T-helper 1 cell (primary cell): ENCODE measurements around the gene TEK.
"Not testable (repeated sequence)": the region's sequence is repeated elsewhere in the genome, so short reads cannot be mapped to it uniquely, and the experiment has no call there.

ENCODE experiments used
- DNase-seq, 5 donors: peaks; one replicate each; pipeline ENCODE4 v3.0.0-alpha.2; 2012 to 2020

The TEK gene

DNA sequence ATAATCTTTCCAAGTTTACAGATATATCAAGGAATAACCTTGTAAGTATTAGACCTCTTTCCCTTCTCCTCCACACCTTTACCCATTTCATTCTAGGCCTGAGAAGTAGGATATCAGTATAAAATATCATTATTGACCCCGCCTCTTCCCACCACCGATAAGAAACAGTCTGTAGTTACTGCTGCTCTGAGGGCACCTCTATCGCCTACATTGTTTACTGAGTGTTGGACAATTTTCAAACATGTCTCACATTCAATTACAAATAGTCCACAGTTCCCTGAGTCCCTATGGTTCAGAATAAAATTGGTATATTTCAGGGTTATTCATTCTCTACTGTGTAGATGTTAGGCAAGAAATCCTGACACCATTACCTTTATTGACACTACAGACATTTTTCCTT, 73.4 kb downstream of the TEK start:
- no peak for DNase-seq

GRCh38 chr9:27183131-27183530, 74.1 kb downstream of the TEK start:
- no peak for DNase-seq

- DNase-seq: no peak
Measured at GRCh38 chr9:27183701-27184100, 74.7 kb downstream of the TEK start.

- no peak for DNase-seq
Measured at GRCh38 chr9:27184556-27185351, 75.7 kb downstream of the TEK start.

DNA sequence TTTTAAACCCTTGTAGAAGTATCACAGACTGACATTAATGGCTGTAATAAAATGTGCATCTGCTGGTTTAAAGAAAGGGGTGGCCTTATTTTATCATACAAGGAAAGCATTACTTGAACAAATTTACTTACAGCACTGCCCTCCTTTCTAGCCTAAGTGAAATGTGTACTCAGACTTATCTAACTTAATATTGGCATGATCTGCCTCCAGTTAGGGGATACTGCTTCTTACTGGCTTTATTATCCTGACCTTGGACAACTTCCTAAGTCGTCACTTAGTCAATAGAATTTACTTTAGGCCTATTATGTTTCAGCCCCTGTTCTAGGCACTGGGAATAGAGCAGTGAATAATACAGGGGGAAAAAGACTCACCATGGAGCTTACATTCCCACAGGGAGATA, 79.4 kb downstream of the TEK start:
- DNase-seq: no peak

DNA sequence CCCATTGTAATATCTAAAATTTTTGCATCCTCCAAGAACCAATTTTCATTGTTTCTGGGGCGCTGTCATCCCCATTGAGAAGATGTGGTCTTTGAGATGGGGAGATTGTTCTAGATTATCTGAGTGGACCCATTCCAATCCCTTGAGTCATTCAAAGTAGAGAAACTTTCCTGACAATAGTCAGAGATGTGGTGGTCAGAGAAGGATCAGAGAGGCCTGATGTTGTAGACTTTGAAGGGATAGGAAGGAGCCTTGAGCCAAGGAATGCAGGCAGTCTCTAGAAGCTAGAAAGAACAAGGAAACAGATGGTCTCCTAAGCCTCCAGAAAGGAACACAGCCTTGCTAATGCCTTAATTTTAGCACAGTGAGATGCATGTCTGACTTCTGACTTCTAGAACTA, 80.4 kb downstream of the TEK start:
- no peak for DNase-seq

DNA sequence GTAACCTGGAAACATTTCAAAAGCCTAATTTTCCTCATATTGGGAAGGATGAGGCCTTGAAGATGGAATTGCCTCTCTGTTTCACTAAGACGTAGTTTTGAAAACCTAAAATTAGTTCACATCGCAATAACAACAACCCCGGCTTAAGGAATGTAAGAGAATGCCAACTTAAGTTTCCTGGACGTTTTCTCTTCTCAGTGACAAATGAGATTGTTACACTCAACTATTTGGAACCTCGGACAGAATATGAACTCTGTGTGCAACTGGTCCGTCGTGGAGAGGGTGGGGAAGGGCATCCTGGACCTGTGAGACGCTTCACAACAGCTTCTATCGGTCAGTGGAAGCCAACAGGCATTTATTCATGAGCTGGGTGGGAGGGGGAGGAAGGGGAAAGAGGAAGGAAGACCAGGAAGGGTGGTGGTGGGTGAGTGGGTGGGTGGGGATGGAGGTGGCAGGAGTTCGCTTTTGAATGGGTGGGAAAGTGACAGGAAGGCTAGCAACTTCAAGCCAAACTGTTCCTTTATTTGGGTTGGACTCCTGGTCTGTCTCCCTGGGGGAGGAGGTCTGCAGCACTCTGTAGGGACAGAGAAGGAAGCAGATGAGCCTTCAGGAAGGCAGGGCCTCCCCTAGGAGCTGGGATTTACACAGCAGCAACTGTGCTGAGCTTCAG, 83.4 kb downstream of the TEK start:
- no peak for DNase-seq

- DNase-seq: no peak
Measured at GRCh38 chr9:27193886-27194285, 84.9 kb downstream of the TEK start.

DNA sequence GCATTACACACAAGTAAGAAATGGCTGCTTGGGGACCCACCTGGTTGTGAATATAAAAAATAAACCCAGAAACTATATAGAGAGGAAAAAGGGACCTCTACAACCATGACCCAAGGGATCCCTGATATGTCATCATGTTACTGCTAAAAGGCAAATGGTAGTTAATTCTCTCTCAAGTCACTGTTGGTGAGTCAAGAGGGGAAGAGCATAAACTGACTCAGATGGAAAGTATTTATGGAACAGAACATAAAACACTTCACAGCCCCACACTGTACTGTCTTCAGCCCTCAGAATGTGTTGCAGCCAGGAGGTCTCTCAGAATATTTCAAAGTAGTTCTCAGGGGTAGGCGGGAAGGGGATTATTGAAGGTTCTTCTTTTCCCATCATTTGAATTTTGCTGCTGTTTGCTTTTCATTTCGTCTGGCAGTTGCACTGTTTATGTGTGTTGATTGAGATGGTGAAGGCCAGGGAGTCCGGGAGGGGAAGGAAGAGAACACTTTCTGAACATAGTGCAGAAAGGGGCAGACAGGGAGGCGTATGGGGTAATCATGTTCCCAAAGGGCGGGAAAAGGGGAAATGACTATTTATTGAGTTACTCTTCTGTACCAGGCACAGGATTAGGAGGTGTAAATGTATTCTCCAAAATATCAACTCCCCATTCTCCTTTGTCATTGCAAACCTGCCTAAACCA, 85.5 kb downstream of the TEK start:
- peak in 1 of 5 donors; percentile 21 for DNase-seq

- no peak for DNase-seq
Measured at GRCh38 chr9:27195191-27195590, 86.2 kb downstream of the TEK start.

DNA sequence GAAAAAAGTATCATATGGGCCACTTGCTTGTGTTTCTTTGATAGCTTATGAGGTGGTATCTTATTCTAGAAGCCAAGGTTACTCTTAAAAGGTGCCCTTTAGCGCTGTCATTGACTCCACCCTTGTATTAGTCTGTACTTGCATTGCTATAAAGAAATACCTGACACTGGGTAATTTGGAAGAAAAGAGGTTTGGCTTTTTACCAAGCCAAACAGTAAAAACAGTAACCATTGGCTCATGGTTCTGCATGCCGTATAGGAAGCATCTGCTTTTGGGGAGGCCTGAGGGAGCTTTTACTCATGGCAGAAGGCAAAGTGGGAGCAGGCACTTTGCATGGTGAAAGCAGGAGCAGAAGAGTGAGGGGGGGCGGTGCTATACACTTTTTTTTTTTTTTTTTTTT, 87.4 kb downstream of the TEK start:
- DNase-seq: no peak

- no peak for DNase-seq
Measured at GRCh38 chr9:27198190-27198589, 89.2 kb downstream of the TEK start.

DNA sequence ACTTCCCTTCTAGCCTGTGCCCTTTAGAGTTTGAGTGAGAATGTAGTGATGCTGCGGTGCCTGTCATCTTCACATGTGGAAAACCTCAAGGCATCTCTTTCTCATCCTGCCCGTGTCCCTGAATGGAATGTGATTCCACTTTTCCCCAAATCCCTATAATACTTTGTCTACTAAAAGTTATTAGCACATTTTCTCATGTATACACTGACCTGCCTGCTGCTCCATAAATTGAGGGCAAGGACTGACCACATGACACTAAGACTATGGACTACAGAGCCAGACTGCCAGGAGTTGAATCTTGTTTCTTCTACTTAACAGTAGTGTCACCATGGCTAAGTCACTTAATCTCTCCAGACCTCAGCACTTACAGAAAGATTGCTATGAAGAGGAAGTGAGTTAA, 93.0 kb downstream of the TEK start:
- DNase-seq: no peak

DNA sequence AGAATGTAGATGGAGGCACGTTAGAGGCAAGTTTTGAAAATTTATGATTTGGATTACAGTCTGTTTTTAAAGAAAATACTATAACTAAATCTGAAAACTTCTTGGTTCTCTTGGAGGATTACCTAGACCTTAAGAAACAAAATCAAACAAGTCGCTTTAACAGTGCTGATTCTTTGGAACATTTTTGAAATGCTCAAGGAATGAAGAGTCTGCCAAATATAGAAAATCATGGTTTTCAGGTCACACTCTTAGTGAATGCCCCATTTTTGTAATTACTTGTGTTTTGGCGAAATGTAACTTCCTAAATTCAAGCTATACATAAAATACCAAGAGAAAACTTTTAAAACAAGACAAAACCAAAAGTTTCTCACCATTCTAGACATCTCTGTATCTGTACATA, 94.8 kb downstream of the TEK start:
- no peak for DNase-seq

DNA sequence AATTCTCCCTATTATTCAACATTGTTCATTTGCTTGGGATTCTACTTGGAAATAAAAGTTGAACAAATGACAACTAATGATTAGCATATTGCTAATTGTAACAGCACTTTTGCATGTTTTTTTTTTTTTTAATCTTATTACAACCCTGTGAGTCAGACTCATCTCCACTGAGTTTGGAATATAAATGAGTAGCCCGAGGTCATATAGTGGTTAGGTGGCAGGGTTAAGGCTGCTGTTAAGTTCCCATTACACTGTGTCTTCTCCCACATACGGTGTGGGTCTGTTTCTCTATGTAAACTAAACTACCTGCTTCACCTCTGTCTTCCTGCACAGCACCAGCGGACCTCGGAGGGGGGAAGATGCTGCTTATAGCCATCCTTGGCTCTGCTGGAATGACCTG, 95.6 kb downstream of the TEK start:
- no peak for DNase-seq

GRCh38 chr9:27205198-27205597, 96.2 kb downstream of the TEK start:
- no peak for DNase-seq

DNA sequence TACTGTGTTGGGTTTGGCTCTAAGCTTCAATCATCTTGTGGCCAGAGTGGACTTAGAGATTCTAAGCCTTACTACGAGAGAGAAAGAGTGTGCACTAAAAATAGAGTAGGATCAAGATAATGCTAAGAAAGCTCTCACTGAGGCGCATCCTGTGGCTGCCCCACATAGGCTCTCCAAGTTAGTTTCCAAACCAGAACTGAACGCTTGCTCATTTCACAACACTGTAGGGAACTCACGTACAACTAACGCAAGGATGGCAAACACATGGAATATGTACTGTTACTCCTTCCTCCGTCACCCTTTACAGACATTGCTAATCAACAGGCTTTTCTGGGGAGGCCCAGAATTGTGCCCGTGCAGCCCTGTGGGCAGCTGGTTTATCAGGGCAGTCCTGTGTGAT, 97.0 kb downstream of the TEK start:
- no peak for DNase-seq

DNA sequence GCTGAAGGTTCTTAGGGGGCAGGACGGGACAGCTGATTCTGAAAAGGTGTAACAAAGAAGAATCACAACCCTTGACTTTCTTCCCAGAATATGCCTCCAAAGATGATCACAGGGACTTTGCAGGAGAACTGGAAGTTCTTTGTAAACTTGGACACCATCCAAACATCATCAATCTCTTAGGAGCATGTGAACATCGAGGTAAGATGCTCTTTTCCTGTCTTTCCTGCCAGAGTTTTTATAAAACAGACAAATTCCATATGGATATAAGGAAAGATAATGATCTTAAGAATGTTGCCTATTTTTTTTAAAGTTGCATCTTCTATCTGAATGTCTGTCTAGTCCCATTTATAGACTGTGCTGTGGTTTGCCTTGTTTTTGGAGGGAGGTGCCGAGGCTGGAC, 100.0 kb downstream of the TEK start:
- DNase-seq: no peak

GRCh38 chr9:27210588-27210987, 101.6 kb downstream of the TEK start:
- no peak for DNase-seq

DNA sequence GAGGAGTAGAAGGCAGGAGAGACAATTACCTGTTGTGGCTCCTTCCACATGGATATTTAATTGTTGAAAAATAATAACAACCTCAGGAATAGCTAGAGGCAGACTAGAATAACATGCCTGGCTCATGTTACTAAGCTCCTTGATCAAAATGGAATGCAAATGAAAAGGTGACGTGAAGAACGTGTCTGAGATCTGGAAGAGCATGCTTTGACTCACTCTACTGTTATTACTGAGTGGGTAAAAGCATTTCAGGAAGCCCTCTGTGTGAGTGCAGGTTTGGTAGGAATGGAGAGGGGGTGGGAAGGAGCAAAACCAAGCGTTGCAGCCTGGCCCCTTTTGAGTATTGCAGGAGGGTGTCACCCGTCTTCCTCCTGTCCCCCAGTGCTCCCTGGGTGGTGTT, 103.2 kb downstream of the TEK start:
- DNase-seq: no peak

DNA sequence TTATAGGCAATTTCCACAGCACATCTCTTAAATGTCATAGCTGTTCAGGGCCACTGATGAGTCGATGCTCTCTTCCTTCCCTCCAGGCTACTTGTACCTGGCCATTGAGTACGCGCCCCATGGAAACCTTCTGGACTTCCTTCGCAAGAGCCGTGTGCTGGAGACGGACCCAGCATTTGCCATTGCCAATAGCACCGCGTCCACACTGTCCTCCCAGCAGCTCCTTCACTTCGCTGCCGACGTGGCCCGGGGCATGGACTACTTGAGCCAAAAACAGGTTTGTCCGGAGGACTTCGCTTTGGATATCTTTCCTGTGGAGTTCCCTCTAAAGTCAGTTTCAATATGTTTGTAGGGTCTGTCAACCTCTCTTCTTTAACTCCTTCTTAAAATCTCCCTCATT, 103.6 kb downstream of the TEK start:
- no peak for DNase-seq

- DNase-seq: no peak
Measured at GRCh38 chr9:27227192-27227591, 118.2 kb downstream of the TEK start.

DNA sequence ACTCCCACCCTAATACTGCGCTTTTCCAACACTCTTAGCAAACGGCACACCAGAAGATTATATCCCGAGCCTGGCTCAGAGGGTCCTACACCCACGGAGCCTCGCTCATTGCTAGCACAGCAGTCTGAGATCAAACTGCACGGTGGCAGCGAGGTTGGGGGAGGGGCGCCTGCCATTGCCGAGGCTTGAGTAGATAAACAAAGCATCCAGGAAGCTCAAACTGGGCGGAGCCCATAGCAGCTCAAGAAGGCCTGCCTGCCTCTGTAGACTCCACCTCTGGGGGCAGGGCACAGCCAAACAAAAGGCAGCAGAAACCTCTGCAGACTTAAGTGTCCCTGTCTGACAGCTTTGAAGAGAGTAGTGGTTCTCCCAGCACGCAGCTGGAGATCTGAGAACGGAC, 130.6 kb downstream of the TEK start:
- DNase-seq: not testable (repeated sequence)

DNA sequence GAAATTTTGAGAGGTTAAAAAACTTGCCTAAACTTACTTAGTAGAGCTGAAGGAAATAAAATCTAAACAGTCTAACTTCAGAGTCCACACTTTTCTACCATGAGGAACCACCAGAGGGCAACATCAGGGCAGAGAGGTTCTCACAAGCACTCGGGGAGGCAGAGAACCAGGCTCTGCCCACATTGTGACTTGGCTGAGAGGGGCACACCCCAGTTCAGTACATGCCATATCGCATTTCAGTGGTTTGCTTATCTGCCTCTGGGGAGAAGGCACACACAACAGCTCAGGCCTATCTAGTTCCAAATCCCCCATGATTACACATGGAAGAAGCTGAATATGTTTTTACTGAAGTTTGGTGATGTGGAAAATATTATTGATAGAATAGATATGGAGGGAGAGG, 138.7 kb downstream of the TEK start:
- no peak for DNase-seq
